Measurements from ENCODE around the gene CXCL11. TPM values are rescaled to one million over a fixed set of nuclear protein-coding genes. Genes with fewer than 3 reads are reported as not detected.

The CXCL11 gene
- total and polyA plus RNA-seq, 10 of the 15 experiments (the other 5 are each of a cell fraction or from before 2014, with no cell fraction given) = 0.04 TPM; not detected in 9

DNA sequence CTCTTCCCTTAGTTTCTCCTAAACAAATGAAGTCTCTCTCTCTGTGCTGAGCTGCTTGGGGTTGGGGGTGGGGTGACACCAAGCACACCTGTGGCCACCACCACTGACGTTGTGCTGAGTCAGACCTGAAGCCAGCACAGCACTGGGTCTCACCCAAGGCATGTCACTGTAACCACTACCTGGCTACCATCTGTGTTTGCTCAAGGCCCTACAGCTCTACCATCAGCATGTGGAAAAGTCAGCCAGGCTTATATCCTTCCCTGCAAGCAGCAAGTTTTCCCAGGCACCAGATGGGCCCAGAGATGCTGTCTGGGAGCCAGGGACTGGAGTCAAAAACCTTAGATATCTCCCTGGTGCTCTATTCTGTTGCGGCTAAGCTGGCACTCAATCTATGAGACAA is 19.5 kb downstream of the CXCL11 start (continued):
- TF ChIP-seq, protein P1, sequence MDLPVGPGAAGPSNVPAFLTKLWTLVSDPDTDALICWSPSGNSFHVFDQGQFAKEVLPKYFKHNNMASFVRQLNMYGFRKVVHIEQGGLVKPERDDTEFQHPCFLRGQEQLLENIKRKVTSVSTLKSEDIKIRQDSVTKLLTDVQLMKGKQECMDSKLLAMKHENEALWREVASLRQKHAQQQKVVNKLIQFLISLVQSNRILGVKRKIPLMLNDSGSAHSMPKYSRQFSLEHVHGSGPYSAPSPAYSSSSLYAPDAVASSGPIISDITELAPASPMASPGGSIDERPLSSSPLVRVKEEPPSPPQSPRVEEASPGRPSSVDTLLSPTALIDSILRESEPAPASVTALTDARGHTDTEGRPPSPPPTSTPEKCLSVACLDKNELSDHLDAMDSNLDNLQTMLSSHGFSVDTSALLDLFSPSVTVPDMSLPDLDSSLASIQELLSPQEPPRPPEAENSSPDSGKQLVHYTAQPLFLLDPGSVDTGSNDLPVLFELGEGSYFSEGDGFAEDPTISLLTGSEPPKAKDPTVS (IDR thresholded peaks at IDR 0.05; ENCODE audit: low read depth, low read length) = no peak
- TF ChIP-seq SIX5 (IDR thresholded peaks at IDR 0.05; ENCODE audit: low read depth, low read length, severe bottlenecking) = no peak
- TF ChIP-seq, protein P2, sequence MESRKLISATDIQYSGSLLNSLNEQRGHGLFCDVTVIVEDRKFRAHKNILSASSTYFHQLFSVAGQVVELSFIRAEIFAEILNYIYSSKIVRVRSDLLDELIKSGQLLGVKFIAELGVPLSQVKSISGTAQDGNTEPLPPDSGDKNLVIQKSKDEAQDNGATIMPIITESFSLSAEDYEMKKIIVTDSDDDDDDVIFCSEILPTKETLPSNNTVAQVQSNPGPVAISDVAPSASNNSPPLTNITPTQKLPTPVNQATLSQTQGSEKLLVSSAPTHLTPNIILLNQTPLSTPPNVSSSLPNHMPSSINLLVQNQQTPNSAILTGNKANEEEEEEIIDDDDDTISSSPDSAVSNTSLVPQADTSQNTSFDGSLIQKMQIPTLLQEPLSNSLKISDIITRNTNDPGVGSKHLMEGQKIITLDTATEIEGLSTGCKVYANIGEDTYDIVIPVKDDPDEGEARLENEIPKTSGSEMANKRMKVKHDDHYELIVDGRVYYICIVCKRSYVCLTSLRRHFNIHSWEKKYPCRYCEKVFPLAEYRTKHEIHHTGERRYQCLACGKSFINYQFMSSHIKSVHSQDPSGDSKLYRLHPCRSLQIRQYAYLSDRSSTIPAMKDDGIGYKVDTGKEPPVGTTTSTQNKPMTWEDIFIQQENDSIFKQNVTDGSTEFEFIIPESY (IDR thresholded peaks at IDR 0.05) = no peak
- TF ChIP-seq RAD51 (IDR thresholded peaks at IDR 0.05) = no peak
- TF ChIP-seq NFYB (IDR thresholded peaks at IDR 0.05; ENCODE audit: insufficient read depth, low read depth, low read length) = no peak
- no peak for TF ChIP-seq FOS (IDR thresholded peaks at IDR 0.05; ENCODE audit: borderline replicate concordance, extremely low read depth, insufficient read length)
- no peak for TF ChIP-seq MYB (IDR thresholded peaks at IDR 0.05; ENCODE audit: borderline replicate concordance, low read depth, low read length)
- TF ChIP-seq, protein P3, sequence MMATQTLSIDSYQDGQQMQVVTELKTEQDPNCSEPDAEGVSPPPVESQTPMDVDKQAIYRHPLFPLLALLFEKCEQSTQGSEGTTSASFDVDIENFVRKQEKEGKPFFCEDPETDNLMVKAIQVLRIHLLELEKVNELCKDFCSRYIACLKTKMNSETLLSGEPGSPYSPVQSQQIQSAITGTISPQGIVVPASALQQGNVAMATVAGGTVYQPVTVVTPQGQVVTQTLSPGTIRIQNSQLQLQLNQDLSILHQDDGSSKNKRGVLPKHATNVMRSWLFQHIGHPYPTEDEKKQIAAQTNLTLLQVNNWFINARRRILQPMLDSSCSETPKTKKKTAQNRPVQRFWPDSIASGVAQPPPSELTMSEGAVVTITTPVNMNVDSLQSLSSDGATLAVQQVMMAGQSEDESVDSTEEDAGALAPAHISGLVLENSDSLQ (IDR thresholded peaks at IDR 0.05) = no peak
- TF ChIP-seq ZNF384 (IDR thresholded peaks at IDR 0.05; ENCODE audit: borderline replicate concordance, low read depth, low read length) = no peak
- no peak for TF ChIP-seq HCFC1 (IDR thresholded peaks at IDR 0.05; ENCODE audit: low read length)
- TF ChIP-seq BHLHE40 (IDR thresholded peaks at IDR 0.05; ENCODE audit: borderline replicate concordance in 1 of 2, low read depth in 2 of 2, low read length in 1 of 2) = peak in 1 of 2 experiments; percentile 37; a peak in 2 of 4 replicates
- no peak for TF ChIP-seq BMI1 (IDR thresholded peaks at IDR 0.05; ENCODE audit: borderline replicate concordance)
- no peak for TF ChIP-seq FOXK2 (IDR thresholded peaks at IDR 0.05)
- no peak for TF ChIP-seq STAT3 (IDR thresholded peaks at IDR 0.05; ENCODE audit: low read depth, low read length)
- TF ChIP-seq, protein P4, sequence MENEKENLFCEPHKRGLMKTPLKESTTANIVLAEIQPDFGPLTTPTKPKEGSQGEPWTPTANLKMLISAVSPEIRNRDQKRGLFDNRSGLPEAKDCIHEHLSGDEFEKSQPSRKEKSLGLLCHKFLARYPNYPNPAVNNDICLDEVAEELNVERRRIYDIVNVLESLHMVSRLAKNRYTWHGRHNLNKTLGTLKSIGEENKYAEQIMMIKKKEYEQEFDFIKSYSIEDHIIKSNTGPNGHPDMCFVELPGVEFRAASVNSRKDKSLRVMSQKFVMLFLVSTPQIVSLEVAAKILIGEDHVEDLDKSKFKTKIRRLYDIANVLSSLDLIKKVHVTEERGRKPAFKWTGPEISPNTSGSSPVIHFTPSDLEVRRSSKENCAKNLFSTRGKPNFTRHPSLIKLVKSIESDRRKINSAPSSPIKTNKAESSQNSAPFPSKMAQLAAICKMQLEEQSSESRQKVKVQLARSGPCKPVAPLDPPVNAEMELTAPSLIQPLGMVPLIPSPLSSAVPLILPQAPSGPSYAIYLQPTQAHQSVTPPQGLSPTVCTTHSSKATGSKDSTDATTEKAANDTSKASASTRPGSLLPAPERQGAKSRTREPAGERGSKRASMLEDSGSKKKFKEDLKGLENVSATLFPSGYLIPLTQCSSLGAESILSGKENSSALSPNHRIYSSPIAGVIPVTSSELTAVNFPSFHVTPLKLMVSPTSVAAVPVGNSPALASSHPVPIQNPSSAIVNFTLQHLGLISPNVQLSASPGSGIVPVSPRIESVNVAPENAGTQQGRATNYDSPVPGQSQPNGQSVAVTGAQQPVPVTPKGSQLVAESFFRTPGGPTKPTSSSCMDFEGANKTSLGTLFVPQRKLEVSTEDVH (IDR thresholded peaks at IDR 0.05; ENCODE audit: low read depth, partially characterized antibody) = no peak
- no peak for TF ChIP-seq PAX8 (IDR thresholded peaks at IDR 0.05)
- no peak for TF ChIP-seq MTA3 (IDR thresholded peaks at IDR 0.05; ENCODE audit: borderline replicate concordance, low read length)
- no peak for TF ChIP-seq PML (IDR thresholded peaks at IDR 0.05; ENCODE audit: low read length)
- no peak for TF ChIP-seq SIN3A (IDR thresholded peaks at IDR 0.05; ENCODE audit: low read depth, low read length)
- TF ChIP-seq, protein P5, sequence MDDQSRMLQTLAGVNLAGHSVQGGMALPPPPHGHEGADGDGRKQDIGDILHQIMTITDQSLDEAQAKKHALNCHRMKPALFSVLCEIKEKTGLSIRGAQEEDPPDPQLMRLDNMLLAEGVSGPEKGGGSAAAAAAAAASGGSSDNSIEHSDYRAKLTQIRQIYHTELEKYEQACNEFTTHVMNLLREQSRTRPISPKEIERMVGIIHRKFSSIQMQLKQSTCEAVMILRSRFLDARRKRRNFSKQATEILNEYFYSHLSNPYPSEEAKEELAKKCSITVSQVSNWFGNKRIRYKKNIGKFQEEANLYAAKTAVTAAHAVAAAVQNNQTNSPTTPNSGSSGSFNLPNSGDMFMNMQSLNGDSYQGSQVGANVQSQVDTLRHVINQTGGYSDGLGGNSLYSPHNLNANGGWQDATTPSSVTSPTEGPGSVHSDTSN (IDR thresholded peaks at IDR 0.05; ENCODE audit: insufficient replicate concordance, low read depth, low read length) = no peak
- no peak for TF ChIP-seq POLR2A (IDR thresholded peaks at IDR 0.05; ENCODE audit: low read depth, low read length)
- TF ChIP-seq JUND (IDR thresholded peaks at IDR 0.05; ENCODE audit: low read depth, low read length) = no peak
